GM18868 (cell line): ENCODE measurements around the gene CSHL1.

Experiments used
- ATAC-seq: cut with Tn5 transposase; IDR thresholded peaks from one replicate; pipeline ENCODE4 v1.9.1; 2021; ENCODE audit warnings: mild to moderate bottlenecking, moderate library complexity; ENCODE audit not compliant: unreplicated experiment

CSHL1 gene

DNA sequence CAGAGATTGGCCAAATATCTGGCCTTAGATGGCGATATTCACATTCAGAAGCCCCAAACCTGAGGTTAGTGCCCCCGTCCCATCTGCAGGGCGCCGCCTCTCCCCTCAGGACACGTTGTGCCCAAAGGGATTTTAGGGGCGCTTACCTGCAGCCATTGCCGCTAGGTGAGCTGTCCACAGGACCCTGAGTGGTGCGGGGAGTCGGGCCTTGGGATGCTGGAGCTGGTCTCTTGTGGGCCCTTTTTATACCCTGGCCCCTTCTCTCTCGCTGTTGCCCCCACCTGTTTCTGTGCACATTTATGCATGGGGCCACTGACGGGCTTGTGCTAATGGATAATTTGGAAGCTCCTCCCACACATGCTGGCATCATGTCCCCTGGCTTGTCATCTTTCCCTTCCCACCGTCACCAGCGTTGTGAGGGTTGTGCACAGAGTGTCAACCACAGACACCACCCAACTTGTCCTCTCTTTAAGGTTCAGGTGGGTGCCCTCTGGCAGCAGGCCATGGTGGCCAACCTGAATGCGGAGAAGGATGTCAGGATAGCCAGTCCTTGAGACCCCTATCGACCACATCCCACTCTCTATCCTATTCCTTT is at the start of gene CSHL1:
TSS of gene CSHL1 (minus strand) at position 218 of the 595 bp plus-strand sequence. CDS start at position 156, 62 bp downstream.
- ATAC-seq, result no peak

- no peak for ATAC-seq
Observed at GRCh38 chr17:63960430-63960829, 49.4 kb upstream of the CSHL1 start.

GRCh38 chr17:63960006-63960405 is 48.9 kb upstream of the CSHL1 start:
- no peak for ATAC-seq

- no peak for ATAC-seq
Observed at GRCh38 chr17:63956296-63956920, 45.4 kb upstream of the CSHL1 start.

DNA sequence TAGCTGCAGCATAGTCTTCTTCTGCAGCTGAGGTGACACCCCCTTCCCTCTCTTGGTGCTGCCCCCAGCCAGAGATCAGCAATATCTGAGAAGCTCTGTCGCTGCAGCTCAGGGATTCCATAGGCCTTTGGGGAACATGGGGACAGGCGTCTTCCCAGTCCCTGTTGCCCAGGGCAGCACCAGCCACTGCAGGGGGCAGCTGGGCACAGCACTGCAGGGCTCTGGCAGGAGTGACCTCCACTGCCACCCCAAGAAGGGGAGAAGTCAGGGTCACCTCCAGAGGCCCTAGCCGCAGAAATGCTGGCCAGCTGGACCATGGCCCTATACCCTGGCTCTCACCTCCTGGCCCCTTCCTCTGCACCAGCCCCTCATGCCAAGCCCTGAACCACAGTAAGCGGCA is 44.7 kb upstream of the CSHL1 start:
- ATAC-seq, result no peak

- ATAC-seq, result no peak
Observed at GRCh38 chr17:63955232-63955631, 44.2 kb upstream of the CSHL1 start.

DNA sequence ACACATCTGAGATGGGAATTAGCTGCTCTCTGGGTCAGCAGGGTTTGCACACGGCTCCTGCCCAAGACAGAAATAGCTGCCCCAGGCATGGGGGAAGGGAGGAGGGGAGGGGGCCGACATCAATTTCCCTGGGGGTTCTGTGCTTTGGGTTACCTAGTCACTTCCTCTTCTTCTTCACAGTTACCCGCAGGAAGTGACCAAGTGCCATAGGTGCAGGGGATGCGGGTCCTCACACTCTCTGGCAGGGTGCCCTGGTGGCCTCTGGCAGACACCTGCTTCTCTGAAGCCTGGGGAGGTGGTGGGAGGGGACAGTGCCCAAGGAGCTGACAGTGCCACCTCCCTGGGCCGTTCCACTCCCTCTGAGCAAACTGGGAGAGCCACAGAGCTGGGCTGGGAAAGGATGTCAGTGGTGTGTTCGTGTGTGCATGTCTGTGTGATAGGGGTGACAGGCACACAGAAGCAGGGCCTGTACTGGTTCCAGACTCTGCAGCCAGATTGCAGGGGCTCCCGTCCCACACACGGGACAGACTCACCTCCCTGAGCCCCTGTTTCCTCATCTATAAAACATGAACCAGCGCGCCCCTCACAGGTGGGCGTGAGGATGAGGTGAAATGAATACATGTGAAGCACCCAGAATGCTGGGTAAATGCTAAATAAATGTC is 43.5 kb upstream of the CSHL1 start:
- ATAC-seq, result no peak

GRCh38 chr17:63950940-63951907 is 40.2 kb upstream of the CSHL1 start:
- no peak for ATAC-seq

- no peak for ATAC-seq
Observed at GRCh38 chr17:63949576-63950250, 38.7 kb upstream of the CSHL1 start.

- no peak for ATAC-seq
Observed at GRCh38 chr17:63948521-63948920, 37.5 kb upstream of the CSHL1 start.

DNA sequence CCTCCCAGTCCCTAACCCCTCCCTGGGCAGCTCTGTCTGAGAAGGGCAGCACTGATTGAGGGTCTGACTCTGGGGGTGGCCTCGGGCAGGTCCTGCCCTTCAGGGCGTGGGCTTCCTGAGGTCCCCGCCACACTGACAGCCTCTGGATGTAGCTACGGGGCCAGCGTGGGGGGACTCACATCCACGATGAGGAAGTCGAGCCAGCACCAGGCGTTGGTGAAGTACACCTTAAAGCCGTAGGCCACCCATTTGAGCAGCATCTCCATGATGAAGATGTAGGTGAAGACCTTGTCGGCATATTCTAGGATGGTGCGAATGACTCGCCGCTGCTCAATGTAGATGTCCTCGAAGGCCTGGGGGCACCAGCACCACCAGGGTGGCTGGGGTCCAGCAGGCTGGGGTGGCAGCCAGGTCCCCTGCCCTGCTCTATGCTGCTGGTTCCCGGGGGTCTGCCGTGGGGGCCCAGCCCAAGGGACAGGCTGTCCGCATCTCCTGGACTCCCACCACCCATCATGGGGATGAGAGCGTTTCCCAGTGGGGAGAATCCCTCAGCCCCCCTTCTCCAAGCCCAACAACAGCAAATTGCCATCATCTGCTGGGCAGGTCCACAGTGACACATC is 36.8 kb upstream of the CSHL1 start:
- ATAC-seq, result no peak

DNA sequence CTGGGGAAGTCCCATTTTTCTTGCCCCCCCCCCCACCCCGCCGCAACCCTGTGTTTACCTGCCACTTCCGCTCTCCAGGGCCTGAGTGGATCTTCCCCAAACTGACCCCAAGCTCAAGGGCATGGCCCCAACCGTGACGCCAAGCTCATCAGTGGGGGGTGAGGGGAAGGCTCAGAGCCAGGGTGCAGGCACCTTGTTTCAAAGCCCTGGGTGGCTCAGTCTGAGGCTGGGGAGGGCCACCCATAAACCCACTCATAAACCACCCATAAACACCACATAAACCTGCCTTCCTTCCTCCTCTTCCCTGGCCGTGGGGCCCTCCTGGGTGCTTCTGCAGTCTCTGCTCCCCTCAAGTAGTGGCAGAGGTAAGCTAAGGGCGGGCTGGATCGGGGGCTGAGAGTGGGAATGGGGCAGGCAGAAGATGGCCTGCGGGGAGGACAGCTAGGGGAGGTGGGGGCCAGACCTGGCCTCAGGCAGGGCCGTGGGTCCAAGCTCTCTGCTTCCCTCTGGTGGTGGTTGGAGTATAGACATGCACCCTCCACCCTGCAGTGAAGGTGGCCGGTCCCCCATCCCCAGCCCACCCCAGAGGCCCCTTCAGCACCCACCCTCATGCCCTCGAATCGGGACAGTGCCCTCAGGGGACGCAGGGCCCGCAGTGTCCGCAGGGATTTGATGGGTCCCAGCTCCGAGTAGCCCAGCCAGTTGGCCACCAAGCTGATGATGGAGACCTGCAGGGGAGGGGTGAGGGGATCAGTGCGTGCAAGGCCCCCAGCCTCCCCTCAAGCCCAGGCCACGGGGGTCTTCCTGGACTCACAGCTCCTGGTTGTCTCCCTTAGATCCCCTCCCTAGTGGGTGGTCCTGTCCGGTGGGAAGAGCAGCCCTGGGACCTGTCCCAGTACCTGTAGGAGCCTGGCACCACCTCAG is 35.6 kb upstream of the CSHL1 start:
- ATAC-seq, result peak; percentile 54

DNA sequence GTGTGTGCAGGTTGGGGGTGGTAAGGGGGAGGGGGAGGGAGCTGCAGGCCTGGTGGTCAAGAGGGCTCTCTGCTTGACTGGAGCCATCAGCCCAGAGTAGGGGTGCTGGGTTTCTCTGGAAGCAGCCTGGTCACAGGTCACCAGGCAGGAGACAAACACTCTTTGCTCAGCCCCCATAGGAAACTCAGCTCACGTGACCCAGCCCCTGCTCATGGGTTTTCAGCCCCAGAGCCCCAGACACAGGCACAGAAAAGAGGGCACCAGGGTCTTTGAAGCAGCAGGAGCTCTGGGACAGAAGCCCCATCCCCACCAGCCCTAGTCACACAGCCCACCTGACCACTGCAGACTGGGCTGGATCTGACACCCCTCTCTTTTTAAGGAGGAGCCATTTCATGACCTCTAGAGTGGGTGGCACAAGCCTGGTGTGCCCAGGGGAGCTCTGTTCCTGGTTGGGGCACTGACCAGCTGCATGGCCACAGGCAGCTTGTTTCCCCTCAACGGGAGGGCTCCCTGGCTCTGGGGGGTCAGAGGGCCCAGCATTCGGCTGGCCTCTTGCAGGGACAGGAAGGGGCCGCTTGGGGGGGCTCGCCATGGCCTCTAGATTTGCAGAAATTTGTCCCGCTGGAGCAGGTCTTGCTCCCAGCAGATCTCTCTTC is 34.9 kb upstream of the CSHL1 start:
- ATAC-seq, result no peak

GRCh38 chr17:63944736-63945499 is 33.9 kb upstream of the CSHL1 start:
- no peak for ATAC-seq

GRCh38 chr17:63943745-63944144 is 32.7 kb upstream of the CSHL1 start:
- ATAC-seq, result no peak

GRCh38 chr17:63942309-63942985 is 31.4 kb upstream of the CSHL1 start:
- no peak for ATAC-seq

- ATAC-seq, result no peak
Observed at GRCh38 chr17:63941751-63942150, 30.7 kb upstream of the CSHL1 start.
